PFSK-1 (cell line): ENCODE measurements around the gene KCNQ5.

ENCODE experiments used
- POLR2AphosphoS5 ChIP-seq: IDR thresholded peaks from 2 replicates; pipeline ENCODE4 v1.6.1; 2012; ENCODE audit warnings: low read depth, mild to moderate bottlenecking, control low read depth, low read length, moderate library complexity
- TAF1 ChIP-seq: IDR thresholded peaks from 2 replicates; pipeline ENCODE4 v1.6.1; 2012; ENCODE audit warnings: low read length, control low read depth, borderline replicate concordance; ENCODE audit not compliant: insufficient read depth
- TF ChIP-seq, protein P1 (sequence below), 2 experiments: IDR thresholded peaks; 2 replicates each; pipeline versions ENCODE4 v1.6.1 to v1.8.0; 2011 to 2012; ENCODE audit warnings: low read depth in 2 of 2, low read length in 2 of 2, control low read depth in 1 of 2, inconsistent platforms in 1 of 2, mild to moderate bottlenecking in 1 of 2, moderate library complexity in 1 of 2; ENCODE audit not compliant: insufficient read depth in 1 of 2

DNA sequence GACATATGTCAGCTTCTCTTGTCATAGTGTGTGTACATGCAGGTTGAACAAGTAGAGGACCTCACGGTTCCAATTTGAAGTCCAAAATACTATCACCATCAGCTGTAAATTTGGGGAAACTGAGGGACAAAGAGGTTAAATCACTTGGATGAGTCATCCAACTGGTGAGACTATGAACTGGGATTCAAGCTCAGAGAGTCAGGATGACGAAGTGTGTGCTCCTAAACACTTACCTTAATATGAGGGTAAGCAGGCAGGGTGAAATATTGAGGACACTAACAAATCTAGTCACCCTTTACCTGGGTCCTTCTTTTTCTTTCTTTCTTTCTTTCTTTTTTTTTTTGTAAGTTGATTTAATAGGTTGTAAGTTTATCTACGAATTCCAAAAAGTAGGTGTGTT is 198.3 kb downstream of the KCNQ5 start:
- TF ChIP-seq, protein P1, sequence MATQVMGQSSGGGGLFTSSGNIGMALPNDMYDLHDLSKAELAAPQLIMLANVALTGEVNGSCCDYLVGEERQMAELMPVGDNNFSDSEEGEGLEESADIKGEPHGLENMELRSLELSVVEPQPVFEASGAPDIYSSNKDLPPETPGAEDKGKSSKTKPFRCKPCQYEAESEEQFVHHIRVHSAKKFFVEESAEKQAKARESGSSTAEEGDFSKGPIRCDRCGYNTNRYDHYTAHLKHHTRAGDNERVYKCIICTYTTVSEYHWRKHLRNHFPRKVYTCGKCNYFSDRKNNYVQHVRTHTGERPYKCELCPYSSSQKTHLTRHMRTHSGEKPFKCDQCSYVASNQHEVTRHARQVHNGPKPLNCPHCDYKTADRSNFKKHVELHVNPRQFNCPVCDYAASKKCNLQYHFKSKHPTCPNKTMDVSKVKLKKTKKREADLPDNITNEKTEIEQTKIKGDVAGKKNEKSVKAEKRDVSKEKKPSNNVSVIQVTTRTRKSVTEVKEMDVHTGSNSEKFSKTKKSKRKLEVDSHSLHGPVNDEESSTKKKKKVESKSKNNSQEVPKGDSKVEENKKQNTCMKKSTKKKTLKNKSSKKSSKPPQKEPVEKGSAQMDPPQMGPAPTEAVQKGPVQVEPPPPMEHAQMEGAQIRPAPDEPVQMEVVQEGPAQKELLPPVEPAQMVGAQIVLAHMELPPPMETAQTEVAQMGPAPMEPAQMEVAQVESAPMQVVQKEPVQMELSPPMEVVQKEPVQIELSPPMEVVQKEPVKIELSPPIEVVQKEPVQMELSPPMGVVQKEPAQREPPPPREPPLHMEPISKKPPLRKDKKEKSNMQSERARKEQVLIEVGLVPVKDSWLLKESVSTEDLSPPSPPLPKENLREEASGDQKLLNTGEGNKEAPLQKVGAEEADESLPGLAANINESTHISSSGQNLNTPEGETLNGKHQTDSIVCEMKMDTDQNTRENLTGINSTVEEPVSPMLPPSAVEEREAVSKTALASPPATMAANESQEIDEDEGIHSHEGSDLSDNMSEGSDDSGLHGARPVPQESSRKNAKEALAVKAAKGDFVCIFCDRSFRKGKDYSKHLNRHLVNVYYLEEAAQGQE (IDR thresholded peaks at IDR 0.05; ENCODE audit: insufficient read depth in 1 of 2, low read depth in 2 of 2, low read length in 2 of 2) = no peak
- TF ChIP-seq POLR2AphosphoS5 (no peak), TAF1 (no peak)
